ENCODE results near the gene TDRD12. TPM values are rescaled to one million over a fixed set of nuclear protein-coding genes. Genes with fewer than 3 reads are reported as not detected.

The TDRD12 gene
- total RNA-seq, 2 experiments from 2014 or later: 0.14 to 0.22 TPM

- Mint-ChIP-seq H3K27ac (no peak overlapping the region), H3K27me3 (no peaks in the 10 kb centered on the region), H3K36me3 (ENCODE audit: low read depth) (no peaks in the 10 kb centered on the region), H3K4me3 (no peak overlapping the region), H3K4me1 (ENCODE audit: low read depth) (peaks cover 43% of the 10 kb centered on the region), H3K9me3 (no peaks in the 10 kb centered on the region)
- ATAC-seq (ENCODE audit: poor library complexity): no peak
- H3K27me3 ChIP-seq (ENCODE audit: control insufficient read depth in 1 of 2, insufficient read depth in 2 of 2, low read length in 2 of 2): no peaks in the 10 kb centered on the region
- no peak for TF ChIP-seq CTCF (IDR thresholded peaks at IDR 0.05)
- H3K4me3 ChIP-seq (ENCODE audit: low read length): no peak overlapping the region
- intact Hi-C loops (cut with DNase I, micrococcal nuclease): no loop called here
- POLR2A ChIA-PET: no interaction called here
- H3K4me1 ChIP-seq (ENCODE audit: insufficient read depth, low read length): peaks cover 26% of the 10 kb centered on the region
- CTCF ChIA-PET: no interaction called here
- DNase-seq: peak in 1 of 14 experiments; percentile 23
- no peaks in the 10 kb centered on the region for H3K9me3 ChIP-seq (ENCODE audit: control insufficient read depth in 1 of 2, insufficient read depth in 1 of 2, low read length in 2 of 2)
- no peaks in the 10 kb centered on the region for H3K36me3 ChIP-seq (ENCODE audit: insufficient read depth, low read length)
- H3K27ac ChIP-seq (ENCODE audit: low read depth in 1 of 2, low read length in 2 of 2): no peak overlapping the region
Observed at GRCh38 chr19:32800754-32801153, 81.2 kb downstream of the TDRD12 start.

GRCh38 chr19:32802840-32803239 is 83.3 kb downstream of the TDRD12 start:
- peaks cover 12% of the 10 kb centered on the region for H3K4me1 ChIP-seq (ENCODE audit: insufficient read depth, low read length)
- Mint-ChIP-seq H3K4me1 (ENCODE audit: low read depth) (peaks cover 29% of the 10 kb centered on the region), H3K4me3 (no peak overlapping the region), H3K36me3 (ENCODE audit: low read depth) (no peaks in the 10 kb centered on the region), H3K9me3 (no peaks in the 10 kb centered on the region), H3K27ac (no peak overlapping the region), H3K27me3 (no peaks in the 10 kb centered on the region)
- no peak overlapping the region for H3K4me3 ChIP-seq (ENCODE audit: low read length)
- no peaks in the 10 kb centered on the region for H3K9me3 ChIP-seq (ENCODE audit: control insufficient read depth in 1 of 2, insufficient read depth in 1 of 2, low read length in 2 of 2)
- no peaks in the 10 kb centered on the region for H3K27me3 ChIP-seq (ENCODE audit: control insufficient read depth in 1 of 2, insufficient read depth in 2 of 2, low read length in 2 of 2)
- no peak for DNase-seq
- ChIA-PET POLR2A (interaction anchor here (0.7 kb wide), 1 partner anchor 15 kb away, joined by 3 read pairs; no protein-coding TSS in a partner anchor), CTCF (no interaction called here)
- no peak for ATAC-seq (ENCODE audit: poor library complexity)
- H3K36me3 ChIP-seq (ENCODE audit: insufficient read depth, low read length): no peaks in the 10 kb centered on the region
- no peak overlapping the region for H3K27ac ChIP-seq (ENCODE audit: low read depth in 1 of 2, low read length in 2 of 2)
- intact Hi-C loops (cut with DNase I, micrococcal nuclease): no loop called here
- no peak for TF ChIP-seq CTCF (IDR thresholded peaks at IDR 0.05)

- H3K9me3 Mint-ChIP-seq: no peaks in the 10 kb centered on the region
- H3K27me3 Mint-ChIP-seq: no peaks in the 10 kb centered on the region
- Histone ChIP-seq H3K27me3 (ENCODE audit: control insufficient read depth in 1 of 2, insufficient read depth in 2 of 2, low read length in 2 of 2) (no peaks in the 10 kb centered on the region), H3K4me1 (ENCODE audit: insufficient read depth, low read length) (peaks cover 9% of the 10 kb centered on the region), H3K4me3 (ENCODE audit: low read length) (no peak overlapping the region), H3K27ac (ENCODE audit: low read depth in 1 of 2, low read length in 2 of 2) (no peak overlapping the region), H3K9me3 (ENCODE audit: control insufficient read depth in 1 of 2, insufficient read depth in 1 of 2, low read length in 2 of 2) (no peaks in the 10 kb centered on the region), H3K36me3 (ENCODE audit: insufficient read depth, low read length) (no peaks in the 10 kb centered on the region)
- H3K36me3 Mint-ChIP-seq (ENCODE audit: low read depth): no peaks in the 10 kb centered on the region
- ATAC-seq (ENCODE audit: poor library complexity): no peak
- ChIA-PET CTCF (no interaction called here), POLR2A (no interaction called here)
- no peak overlapping the region for H3K4me3 Mint-ChIP-seq
- DNase-seq: no peak
- TF ChIP-seq CTCF (IDR thresholded peaks at IDR 0.05): no peak
- intact Hi-C loops (cut with DNase I, micrococcal nuclease): no loop called here
- peaks cover 17% of the 10 kb centered on the region for H3K4me1 Mint-ChIP-seq (ENCODE audit: low read depth)
- H3K27ac Mint-ChIP-seq: no peak overlapping the region
Observed at GRCh38 chr19:32808236-32808635, 88.7 kb downstream of the TDRD12 start.
